ENCODE results near the gene MIA2. TPM values are rescaled to one million over a fixed set of nuclear protein-coding genes. Genes with fewer than 3 reads are reported as not detected.
A peak's percentile ranks its signal among the peaks of the same experiment; 100 is the strongest.

Gene MIA2
- total RNA-seq, 4 donors from 2014 or later = 54.1 to 83.0 (median 71.4) TPM

DNA sequence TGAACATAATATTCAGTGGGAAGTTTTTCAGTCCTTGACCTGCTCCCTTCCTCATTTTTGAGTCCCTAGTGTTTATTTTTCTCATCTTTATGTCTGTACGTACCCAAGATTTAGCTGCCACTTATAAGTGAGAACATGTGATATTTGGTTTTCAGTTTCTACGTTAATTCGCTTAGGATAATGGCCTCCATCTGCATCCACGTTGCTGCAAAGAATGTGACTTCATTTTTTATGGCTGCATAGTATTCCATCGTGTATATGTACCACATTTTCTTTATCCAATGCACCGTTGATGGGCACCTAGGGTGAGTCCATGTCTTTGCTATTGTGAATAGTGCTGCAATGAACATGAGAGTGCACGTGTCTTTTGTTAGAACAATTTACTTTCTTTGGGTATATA, 30.3 kb downstream of the MIA2 start:
- Histone ChIP-seq H3K27me3 (no peaks in the 10 kb centered on the region), H3K9me3 (no peaks in the 10 kb centered on the region), H3K27ac (no peak overlapping the region), H3K4me1 (peaks cover 8 to 26% (median 18%) of the 10 kb centered on the region in 4 donors), H3K36me3 (no peaks in the 10 kb centered on the region), H3K4me3 (no peak overlapping the region)
- no peak for DNase-seq
- no peak for TF ChIP-seq POLR2A (IDR thresholded peaks at IDR 0.05)
- no peak for TF ChIP-seq POLR2AphosphoS5 (IDR thresholded peaks at IDR 0.05)
- TF ChIP-seq, protein P1, sequence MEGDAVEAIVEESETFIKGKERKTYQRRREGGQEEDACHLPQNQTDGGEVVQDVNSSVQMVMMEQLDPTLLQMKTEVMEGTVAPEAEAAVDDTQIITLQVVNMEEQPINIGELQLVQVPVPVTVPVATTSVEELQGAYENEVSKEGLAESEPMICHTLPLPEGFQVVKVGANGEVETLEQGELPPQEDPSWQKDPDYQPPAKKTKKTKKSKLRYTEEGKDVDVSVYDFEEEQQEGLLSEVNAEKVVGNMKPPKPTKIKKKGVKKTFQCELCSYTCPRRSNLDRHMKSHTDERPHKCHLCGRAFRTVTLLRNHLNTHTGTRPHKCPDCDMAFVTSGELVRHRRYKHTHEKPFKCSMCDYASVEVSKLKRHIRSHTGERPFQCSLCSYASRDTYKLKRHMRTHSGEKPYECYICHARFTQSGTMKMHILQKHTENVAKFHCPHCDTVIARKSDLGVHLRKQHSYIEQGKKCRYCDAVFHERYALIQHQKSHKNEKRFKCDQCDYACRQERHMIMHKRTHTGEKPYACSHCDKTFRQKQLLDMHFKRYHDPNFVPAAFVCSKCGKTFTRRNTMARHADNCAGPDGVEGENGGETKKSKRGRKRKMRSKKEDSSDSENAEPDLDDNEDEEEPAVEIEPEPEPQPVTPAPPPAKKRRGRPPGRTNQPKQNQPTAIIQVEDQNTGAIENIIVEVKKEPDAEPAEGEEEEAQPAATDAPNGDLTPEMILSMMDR (IDR thresholded peaks at IDR 0.05) = no peak
- TF ChIP-seq EP300 (IDR thresholded peaks at IDR 0.05; ENCODE audit: low read depth) = no peak
- WGBS, 2 donors (ENCODE audit: low coverage in 1 of 2) = 91 to 96% methylated on average over 6 to 7 of the region's 7 CpGs
- in situ Hi-C loops (cut with MboI; ENCODE audit: low pct_ligation_motif_present in 1 of 4, low pct_unique_long_range_greater_than_20kb in 1 of 4, low sequenced_read_pairs in 3 of 4) = no loop called here
- intact Hi-C loops (cut with DNase I; ENCODE audit: low total_unique reads) = no loop called here

DNA sequence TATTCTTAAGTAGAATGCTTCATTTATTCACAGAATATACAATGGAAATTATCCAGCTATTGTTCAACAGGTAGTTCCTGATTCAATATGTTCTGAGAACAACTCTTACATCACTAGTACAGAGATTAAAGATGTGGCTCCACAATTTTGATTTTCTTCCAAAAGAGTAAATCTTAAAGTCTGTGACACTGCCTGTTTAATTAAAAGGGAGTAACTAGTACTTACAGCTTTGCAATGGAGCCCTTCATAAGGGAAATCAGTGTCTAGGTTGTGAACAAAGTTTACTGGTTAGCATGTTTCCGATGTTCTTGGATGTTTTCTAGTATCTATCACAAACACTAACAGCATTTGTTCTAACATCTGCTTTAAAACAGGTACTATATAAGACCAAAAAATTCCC, 30.8 kb downstream of the MIA2 start:
- in situ Hi-C loops (cut with MboI; ENCODE audit: low pct_ligation_motif_present in 1 of 4, low pct_unique_long_range_greater_than_20kb in 1 of 4, low sequenced_read_pairs in 3 of 4) (no loop called here), intact Hi-C loops (cut with DNase I; ENCODE audit: low total_unique reads) (no loop called here)
- no peak for TF ChIP-seq POLR2AphosphoS5 (IDR thresholded peaks at IDR 0.05)
- no peak for TF ChIP-seq EP300 (IDR thresholded peaks at IDR 0.05; ENCODE audit: low read depth)
- peaks cover 8 to 31% (median 20%) of the 10 kb centered on the region in 4 donors for H3K4me1 ChIP-seq
- no peaks in the 10 kb centered on the region for H3K36me3 ChIP-seq
- DNase-seq = no peak
- no peak overlapping the region for H3K4me3 ChIP-seq
- no peaks in the 10 kb centered on the region for H3K9me3 ChIP-seq
- H3K27ac ChIP-seq = no peak overlapping the region
- 70 to 88% methylated on average over 1 of the region's 1 CpG for WGBS, 2 donors (ENCODE audit: low coverage in 1 of 2)
- H3K27me3 ChIP-seq = no peaks in the 10 kb centered on the region

DNA sequence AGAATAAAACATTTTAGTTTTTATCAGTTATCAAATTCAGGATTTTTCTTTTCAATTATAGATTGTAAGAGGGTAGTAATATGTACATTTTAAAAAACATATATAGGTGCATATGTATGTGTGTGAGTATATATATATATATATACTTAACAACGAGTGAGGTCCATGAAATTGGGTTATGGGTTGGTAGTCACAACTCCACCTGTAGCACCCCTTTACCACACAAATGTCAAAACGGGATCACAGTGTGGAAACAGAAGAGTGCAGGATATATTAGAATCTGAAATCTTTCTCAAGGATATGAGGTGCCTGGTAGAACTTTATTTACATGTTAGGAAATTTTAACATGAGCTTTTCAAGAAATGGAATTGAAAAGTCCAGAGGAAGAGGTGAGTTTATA, 31.3 kb downstream of the MIA2 start:
- in situ Hi-C loops (cut with MboI; ENCODE audit: low pct_ligation_motif_present in 1 of 4, low pct_unique_long_range_greater_than_20kb in 1 of 4, low sequenced_read_pairs in 3 of 4) = no loop called here
- DNase-seq = no peak
- TF ChIP-seq POLR2AphosphoS5 (IDR thresholded peaks at IDR 0.05) (no peak), POLR2A (IDR thresholded peaks at IDR 0.05) (no peak), EP300 (IDR thresholded peaks at IDR 0.05; ENCODE audit: low read depth) (no peak)
- TF ChIP-seq, protein P1 (IDR thresholded peaks at IDR 0.05) = no peak
- WGBS, 2 donors (ENCODE audit: low coverage in 1 of 2) = 0 to 4% methylated on average over 2 of the region's 2 CpGs
- Histone ChIP-seq H3K4me1 (peaks cover 8 to 35% (median 22%) of the 10 kb centered on the region in 4 donors), H3K4me3 (no peak overlapping the region), H3K27ac (peak overlapping the region in 1 of 4 donors; percentile 99), H3K9me3 (no peaks in the 10 kb centered on the region), H3K27me3 (no peaks in the 10 kb centered on the region), H3K36me3 (no peaks in the 10 kb centered on the region)
- intact Hi-C loops (cut with DNase I; ENCODE audit: low total_unique reads) = loop anchor here (5.0 kb wide), 1 partner anchor 88 kb away; the partner anchor contains the start of gene PNN

DNA sequence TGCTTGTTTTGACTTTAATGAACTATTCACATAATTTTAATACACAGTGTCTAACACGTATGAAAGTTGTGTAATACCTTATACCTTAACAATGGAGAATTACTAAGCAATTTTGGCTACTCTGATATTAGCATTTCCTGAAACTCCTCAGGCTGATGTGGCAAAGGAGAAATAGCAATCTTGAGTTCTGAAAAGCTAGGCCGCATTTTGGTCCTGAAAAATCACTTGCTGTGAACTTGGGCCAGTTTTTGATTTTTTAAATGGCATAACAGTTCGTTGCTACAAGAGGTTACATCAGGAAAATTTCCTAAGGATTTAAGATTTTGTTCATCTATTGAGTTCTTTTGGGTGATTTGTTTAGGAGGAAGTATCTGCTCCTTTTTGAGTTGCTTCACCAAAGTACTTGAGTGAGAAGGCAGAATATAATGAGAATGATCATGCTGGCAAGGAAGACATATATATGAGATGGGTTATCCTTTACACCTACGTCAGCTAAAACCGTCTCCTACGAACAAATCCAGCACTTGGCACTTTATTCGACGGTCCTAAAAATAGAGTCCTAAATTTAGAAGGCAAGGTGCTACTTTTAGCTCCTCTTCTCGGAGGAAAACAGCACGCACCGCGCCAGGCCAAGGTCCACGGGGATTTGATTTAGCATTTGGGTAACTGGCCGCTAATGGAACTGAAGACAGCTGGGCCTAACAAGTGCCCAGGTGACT, 32.2 kb downstream of the MIA2 start:
- WGBS, 2 donors (ENCODE audit: low coverage in 1 of 2) = 13 to 21% methylated on average over 6 to 14 of the region's 14 CpGs
- in situ Hi-C loops (cut with MboI; ENCODE audit: low pct_ligation_motif_present in 1 of 4, low pct_unique_long_range_greater_than_20kb in 1 of 4, low sequenced_read_pairs in 3 of 4) (no loop called here), intact Hi-C loops (cut with DNase I; ENCODE audit: low total_unique reads) (loop anchor here (5.0 kb wide), 1 partner anchor 89 kb away; the partner anchor contains the start of gene PNN)
- Histone ChIP-seq H3K4me1 (peaks cover 8 to 42% (median 22%) of the 10 kb centered on the region in 4 donors), H3K27ac (peak overlapping the region; percentile 92 to 99 (median 96)), H3K36me3 (no peaks in the 10 kb centered on the region), H3K9me3 (no peaks in the 10 kb centered on the region), H3K27me3 (no peaks in the 10 kb centered on the region), H3K4me3 (peak overlapping the region; percentile 70 to 95 (median 80))
- TF ChIP-seq, protein P1 (IDR thresholded peaks at IDR 0.05) = peak in 2 of 5 experiments; percentile 10 to 13
- TF ChIP-seq EP300 (IDR thresholded peaks at IDR 0.05; ENCODE audit: low read depth) (no peak), POLR2AphosphoS5 (IDR thresholded peaks at IDR 0.05) (no peak)
- DNase-seq = no peak

Data from transverse colon (tissue), 4 donors.